ENCODE data around the gene MICAL3.

DNA sequence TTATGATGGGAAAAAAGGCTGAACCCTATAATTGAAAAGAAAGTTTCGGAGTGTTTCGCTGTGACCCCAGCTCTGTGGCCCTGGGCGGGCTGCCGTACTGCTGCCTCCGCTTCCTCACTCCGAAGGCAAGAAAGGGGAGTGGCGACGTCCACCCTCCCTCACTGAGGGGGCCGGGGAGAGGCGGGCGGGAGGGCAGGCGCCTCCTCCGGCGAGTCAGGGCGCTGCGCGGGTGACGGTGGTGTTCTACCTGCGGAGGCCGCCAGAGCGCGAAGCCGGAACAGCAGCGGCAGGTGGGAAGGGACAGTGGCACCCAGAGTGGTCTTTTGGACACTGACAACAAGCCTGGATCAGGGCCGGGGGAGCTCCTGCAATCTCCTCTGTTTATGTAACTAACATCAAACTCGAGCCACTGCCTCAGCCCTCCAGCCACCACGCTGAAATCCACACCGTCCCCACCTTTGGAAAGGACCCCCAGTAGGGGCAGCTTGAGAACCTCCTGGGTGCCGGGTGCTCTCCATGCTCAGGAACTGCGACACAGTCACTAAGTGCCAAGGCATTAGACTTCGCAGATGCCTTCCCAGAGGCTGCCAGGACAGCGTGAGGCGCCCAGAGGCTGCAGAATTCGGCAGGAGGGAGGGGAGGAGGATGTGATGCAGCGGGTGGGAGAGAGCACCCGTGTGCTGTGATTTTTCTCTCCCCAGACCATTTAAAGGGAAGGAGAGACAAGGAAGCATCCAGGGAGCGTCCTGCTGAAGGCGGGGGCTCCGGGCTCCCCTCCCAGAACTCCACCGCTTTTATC is 275.6 kb downstream of the MICAL3 start:
- TF ChIP-seq, protein P1, sequence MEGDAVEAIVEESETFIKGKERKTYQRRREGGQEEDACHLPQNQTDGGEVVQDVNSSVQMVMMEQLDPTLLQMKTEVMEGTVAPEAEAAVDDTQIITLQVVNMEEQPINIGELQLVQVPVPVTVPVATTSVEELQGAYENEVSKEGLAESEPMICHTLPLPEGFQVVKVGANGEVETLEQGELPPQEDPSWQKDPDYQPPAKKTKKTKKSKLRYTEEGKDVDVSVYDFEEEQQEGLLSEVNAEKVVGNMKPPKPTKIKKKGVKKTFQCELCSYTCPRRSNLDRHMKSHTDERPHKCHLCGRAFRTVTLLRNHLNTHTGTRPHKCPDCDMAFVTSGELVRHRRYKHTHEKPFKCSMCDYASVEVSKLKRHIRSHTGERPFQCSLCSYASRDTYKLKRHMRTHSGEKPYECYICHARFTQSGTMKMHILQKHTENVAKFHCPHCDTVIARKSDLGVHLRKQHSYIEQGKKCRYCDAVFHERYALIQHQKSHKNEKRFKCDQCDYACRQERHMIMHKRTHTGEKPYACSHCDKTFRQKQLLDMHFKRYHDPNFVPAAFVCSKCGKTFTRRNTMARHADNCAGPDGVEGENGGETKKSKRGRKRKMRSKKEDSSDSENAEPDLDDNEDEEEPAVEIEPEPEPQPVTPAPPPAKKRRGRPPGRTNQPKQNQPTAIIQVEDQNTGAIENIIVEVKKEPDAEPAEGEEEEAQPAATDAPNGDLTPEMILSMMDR (IDR thresholded peaks at IDR 0.05 in 4 of 5, conservative IDR thresholded peaks at IDR 0.05 in 1 of 5): no peak
- no peak for TF ChIP-seq POLR2A (IDR thresholded peaks at IDR 0.05)
